Measurements from ENCODE around the gene NARS2. TPM values are rescaled to one million over a fixed set of nuclear protein-coding genes. Genes with fewer than 3 reads are reported as not detected.

NARS2 gene
- 10 to 100 TPM; 13.3 to 21.8 (median 19.0) TPM for total RNA-seq

DNA sequence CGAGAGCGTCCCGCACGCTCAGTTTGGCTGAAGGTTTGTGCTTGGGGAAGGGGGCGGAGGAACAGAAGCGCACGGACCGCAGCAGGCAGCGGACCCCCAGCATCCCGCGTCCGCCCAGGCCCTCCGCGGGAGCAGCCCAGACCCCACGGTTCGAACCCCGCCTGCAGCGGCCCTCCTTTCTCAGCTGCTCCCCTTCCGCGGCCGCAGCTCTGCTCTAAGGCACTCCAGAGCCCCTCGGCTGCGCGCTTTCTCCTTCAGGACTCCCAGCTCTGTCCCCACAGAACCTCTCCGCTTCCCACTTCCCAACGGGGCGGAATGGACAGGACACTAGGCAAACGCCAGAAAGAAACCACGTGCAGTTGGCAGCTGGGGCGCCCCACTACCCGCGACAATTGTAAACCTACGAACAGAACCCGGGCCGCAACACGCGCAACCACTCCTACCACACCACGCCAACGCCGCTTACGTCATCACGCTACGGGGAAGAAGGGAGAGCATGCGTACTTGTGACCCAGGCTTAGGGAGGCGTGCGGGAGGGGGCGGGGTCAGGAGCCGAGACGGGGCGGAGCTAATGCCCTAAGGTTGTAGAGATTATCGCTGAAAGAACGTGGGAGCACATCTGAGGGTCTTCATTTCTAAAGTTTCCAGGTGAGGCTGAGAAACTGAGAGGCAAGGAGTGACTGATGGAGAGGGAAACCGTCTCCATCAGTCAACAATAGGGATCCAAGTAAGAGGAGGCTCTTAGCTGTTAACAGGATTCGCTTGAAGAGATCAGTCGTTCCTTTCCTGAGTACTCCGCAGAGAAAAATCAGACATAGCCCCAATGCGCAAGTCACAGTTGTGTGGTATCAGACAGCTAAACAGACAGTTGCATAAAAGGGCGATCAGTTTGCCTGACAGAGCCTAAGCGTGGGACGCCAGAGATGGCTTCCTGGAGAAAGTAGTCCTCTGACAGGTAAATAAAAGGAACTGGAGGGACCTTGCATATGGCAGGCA is at the start of gene NARS2:
NARS2 (minus strand) TSS at position 479 of the 996 bp plus-strand sequence; CDS start at position 103, 376 bp downstream.
- intact Hi-C loops (cut with DNase I; ENCODE audit: low total_unique reads) = loop anchor here (5.0 kb wide), 1 partner anchor 157 kb away; the partner anchor contains the start of gene GAB2
- Histone ChIP-seq H3K4me1 (peaks cover 0 to 7% of the 10 kb centered on the region in 2 donors), H3K27me3 (no peaks in the 10 kb centered on the region), H3K27ac (peak within 1 kb of the TSS; percentile 88), H3K4me3 (peak within 1 kb of the TSS; percentile 74 to 84 (median 83)), H3K9me3 (no peaks in the 10 kb centered on the region), H3K36me3 (no peaks in the 10 kb centered on the region)
- DNase-seq (ENCODE audit: low spot score in 2 of 2) = peak; percentile 96 to 97
- TF ChIP-seq POLR2A (IDR thresholded peaks at IDR 0.05) = peak; percentile 78
- peak; percentile 77 to 94 (median 86) for TF ChIP-seq POLR2AphosphoS5 (IDR thresholded peaks at IDR 0.05)
- TF ChIP-seq, protein P1, sequence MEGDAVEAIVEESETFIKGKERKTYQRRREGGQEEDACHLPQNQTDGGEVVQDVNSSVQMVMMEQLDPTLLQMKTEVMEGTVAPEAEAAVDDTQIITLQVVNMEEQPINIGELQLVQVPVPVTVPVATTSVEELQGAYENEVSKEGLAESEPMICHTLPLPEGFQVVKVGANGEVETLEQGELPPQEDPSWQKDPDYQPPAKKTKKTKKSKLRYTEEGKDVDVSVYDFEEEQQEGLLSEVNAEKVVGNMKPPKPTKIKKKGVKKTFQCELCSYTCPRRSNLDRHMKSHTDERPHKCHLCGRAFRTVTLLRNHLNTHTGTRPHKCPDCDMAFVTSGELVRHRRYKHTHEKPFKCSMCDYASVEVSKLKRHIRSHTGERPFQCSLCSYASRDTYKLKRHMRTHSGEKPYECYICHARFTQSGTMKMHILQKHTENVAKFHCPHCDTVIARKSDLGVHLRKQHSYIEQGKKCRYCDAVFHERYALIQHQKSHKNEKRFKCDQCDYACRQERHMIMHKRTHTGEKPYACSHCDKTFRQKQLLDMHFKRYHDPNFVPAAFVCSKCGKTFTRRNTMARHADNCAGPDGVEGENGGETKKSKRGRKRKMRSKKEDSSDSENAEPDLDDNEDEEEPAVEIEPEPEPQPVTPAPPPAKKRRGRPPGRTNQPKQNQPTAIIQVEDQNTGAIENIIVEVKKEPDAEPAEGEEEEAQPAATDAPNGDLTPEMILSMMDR (IDR thresholded peaks at IDR 0.05) = no peak

DNA sequence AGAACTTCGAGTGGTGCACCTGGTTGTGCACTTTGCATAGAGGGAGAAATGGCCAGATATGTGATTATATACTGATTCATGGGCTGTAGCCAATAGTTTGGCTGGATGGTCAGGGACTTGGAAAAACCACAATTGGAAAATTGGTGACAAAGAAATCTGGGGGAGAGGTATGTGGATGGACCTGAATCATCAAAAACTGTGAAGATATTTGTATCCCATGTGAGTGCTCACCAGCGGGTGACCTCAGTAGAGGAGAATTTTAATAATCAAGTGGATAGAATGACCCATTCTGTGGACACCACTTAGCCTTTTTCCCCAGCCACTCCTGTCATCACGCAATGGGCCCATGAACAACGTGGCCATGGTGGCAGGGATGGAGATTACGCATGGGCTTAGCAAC is 48.0 kb upstream of the NARS2 start:
- Histone ChIP-seq H3K27me3 (no peaks in the 10 kb centered on the region), H3K4me1 (no peaks in the 10 kb centered on the region), H3K36me3 (no peaks in the 10 kb centered on the region), H3K27ac (no peak overlapping the region), H3K4me3 (no peak overlapping the region), H3K9me3 (peaks cover 17 to 20% of the 10 kb centered on the region in 2 donors)
- no peak for DNase-seq (ENCODE audit: low spot score in 2 of 2)
- intact Hi-C loops (cut with DNase I; ENCODE audit: low total_unique reads) = no loop called here
- TF ChIP-seq POLR2A (IDR thresholded peaks at IDR 0.05) (no peak), POLR2AphosphoS5 (IDR thresholded peaks at IDR 0.05) (no peak)
- TF ChIP-seq, protein P1 (IDR thresholded peaks at IDR 0.05) = no peak

- TF ChIP-seq, protein P1 (IDR thresholded peaks at IDR 0.05) = no peak
- TF ChIP-seq POLR2A (IDR thresholded peaks at IDR 0.05) (no peak), POLR2AphosphoS5 (IDR thresholded peaks at IDR 0.05) (no peak)
- DNase-seq (ENCODE audit: low spot score in 2 of 2) = no peak
- intact Hi-C loops (cut with DNase I; ENCODE audit: low total_unique reads) = no loop called here
- no peaks in the 10 kb centered on the region for H3K27me3 ChIP-seq
- H3K9me3 ChIP-seq = peaks cover 17 to 20% of the 10 kb centered on the region in 2 donors
- H3K4me1 ChIP-seq = no peaks in the 10 kb centered on the region
- no peaks in the 10 kb centered on the region for H3K36me3 ChIP-seq
- no peak overlapping the region for H3K27ac ChIP-seq
- H3K4me3 ChIP-seq = no peak overlapping the region
Observed at GRCh38 chr11:78620159-78620558, 45.5 kb upstream of the NARS2 start.

DNA sequence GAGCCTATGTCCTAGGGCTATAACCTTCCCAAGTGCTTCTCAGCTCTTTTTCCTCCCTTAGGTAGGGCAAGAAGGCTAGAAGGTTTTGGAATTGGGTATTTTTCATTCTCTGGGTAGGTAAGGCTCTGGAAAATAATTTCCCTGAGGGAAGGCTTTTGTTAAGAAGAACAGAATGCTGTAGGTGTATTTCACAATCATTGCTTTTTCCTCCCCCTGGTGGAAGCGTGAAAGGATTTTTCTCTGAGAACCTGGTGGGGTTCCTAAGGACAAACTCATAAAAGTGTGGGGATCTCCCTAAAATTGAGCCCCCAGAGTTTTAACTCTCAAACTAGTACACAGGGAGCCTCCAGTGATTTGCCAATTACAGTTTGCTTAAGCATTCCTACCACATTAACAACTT is 41.1 kb upstream of the NARS2 start:
- TF ChIP-seq POLR2AphosphoS5 (IDR thresholded peaks at IDR 0.05) (no peak), POLR2A (IDR thresholded peaks at IDR 0.05) (no peak)
- TF ChIP-seq, protein P1 (IDR thresholded peaks at IDR 0.05) = no peak
- Histone ChIP-seq H3K9me3 (peaks cover 13 to 15% of the 10 kb centered on the region in 2 donors), H3K4me3 (no peak overlapping the region), H3K4me1 (no peaks in the 10 kb centered on the region), H3K27me3 (no peaks in the 10 kb centered on the region), H3K36me3 (no peaks in the 10 kb centered on the region), H3K27ac (no peak overlapping the region)
- intact Hi-C loops (cut with DNase I; ENCODE audit: low total_unique reads) = no loop called here
- DNase-seq (ENCODE audit: low spot score in 2 of 2) = no peak

GRCh38 chr11:78613378-78613813 is 38.7 kb upstream of the NARS2 start:
- DNase-seq (ENCODE audit: low spot score in 2 of 2) = no peak
- Histone ChIP-seq H3K4me1 (no peaks in the 10 kb centered on the region), H3K27me3 (no peaks in the 10 kb centered on the region), H3K9me3 (no peaks in the 10 kb centered on the region), H3K36me3 (no peaks in the 10 kb centered on the region), H3K27ac (no peak overlapping the region), H3K4me3 (no peak overlapping the region)
- TF ChIP-seq POLR2AphosphoS5 (IDR thresholded peaks at IDR 0.05) (no peak), POLR2A (IDR thresholded peaks at IDR 0.05) (no peak)
- TF ChIP-seq, protein P1 (IDR thresholded peaks at IDR 0.05) = no peak
- intact Hi-C loops (cut with DNase I; ENCODE audit: low total_unique reads) = no loop called here

Measured in breast epithelium (tissue), 4 donors.